Measurements from ENCODE around the gene RIC8A.
A peak's percentile ranks its signal among the peaks of the same experiment; 100 is the strongest.

RIC8A gene

DNA sequence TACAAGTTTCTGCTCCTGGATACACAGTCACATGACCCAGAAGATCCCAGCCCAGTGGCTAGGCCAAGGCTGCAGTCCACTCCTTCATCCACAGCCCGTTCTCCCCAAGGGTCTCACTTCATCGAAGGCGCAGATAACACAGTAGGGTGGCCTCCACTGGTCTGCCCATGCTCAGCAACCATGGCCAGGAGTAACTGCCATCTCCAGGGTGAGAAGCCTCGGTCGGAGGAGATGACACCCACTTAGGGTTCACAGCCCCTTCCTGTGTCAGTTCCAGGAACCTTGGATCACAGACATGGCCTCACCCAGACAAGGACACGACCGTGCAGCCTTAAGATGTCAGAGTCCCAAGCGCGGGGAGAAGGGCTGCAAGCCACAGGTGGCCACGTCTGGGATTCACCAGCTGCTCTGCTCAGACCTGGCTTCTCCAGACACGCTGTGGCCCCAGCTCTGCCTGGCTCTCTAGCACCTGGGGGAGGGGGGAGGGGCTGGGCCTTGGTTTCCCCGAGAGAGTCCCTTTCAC, 2.9 kb upstream of the RIC8A start:
- no peak for DNase-seq

DNA sequence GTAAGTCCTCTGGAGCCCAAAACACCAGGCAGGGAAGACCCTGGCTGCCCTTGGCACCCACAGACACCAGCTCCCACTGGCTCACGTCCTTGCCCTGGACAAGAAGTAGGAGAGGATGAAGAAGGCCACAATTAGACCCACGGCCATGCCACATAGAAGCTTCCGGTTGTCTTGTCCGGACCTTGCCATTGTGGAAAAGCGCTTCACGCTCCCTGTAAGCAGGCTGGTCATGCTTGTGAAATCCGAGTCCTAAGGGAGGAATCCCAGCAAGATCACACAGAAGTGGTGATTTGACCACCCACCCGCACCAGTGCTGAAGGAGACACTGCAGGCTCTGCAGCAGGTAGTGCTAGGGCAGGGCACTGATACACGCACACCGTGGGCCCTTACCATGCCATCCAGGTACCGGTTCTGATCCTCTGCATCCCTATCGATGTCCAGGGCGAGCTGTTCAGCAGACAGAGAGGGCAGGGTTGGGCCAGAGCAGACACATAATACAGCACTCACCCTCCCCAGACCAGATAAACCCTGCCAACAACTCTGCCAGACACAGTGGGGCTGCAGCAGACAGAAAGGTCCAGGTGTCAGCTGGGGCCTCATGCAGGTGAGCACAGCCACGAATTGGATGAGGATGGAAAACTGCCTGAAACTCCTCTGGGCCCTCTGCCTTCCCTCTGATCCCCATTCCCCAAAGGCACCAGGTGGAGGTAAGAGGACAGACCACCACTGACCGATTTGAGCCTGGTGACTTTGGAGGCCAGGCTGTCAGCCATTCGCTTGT, 2.1 kb upstream of the RIC8A start:
- no peak for DNase-seq

GRCh38 chr11:206002-206384, 1.5 kb upstream of the RIC8A start:
- DNase-seq = no peak

DNA sequence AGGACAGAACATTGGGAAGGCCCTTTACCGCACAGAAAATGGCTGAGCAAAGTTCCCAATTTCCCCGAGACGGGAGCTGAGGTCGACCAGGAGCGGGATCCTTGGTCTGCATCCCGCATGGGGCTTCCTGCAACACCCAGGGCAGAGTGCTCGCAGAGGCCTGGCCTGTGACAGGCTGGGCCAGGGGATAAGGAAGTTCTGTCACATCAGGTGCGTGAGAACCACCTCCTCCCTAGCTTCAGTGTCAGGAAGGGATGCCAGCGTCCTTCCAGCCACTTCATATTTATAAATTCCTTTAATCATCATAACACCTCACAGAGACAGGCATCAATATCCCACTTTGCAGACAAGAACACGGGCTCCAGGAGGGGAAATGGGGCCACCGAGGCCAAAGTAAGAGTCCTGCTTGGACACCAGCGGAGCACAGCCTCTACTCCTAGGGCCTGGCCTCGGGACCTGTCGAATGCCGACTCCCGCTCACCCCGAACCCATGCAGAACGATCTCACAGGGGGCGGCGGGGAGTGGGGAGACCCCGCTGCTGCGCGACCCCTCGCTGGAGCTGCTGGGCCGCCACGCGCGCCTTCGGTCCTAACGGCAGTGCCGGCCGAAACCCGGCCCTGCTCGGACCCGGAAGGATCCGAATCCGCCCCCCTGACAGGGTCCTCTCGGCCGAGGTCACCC, 841 bp upstream of the RIC8A start:
- DNase-seq = no peak

DNA sequence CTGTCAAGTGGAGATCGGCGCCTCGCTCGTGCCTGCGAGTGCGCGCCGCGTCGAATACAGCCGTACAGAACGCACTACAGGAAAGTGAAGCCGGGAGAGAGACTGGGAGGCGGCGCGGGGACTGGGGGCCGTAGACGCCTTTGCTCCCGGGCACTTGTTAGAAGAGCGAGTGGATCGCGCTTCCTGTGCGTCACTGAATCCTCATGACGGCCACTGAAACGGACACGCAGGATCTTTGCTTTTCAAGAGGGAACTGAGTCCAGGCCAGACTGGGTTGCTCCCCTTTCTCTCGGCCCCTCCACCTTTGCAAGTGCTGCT, 314 bp downstream of the RIC8A start:
- DNase-seq = no peak

DNA sequence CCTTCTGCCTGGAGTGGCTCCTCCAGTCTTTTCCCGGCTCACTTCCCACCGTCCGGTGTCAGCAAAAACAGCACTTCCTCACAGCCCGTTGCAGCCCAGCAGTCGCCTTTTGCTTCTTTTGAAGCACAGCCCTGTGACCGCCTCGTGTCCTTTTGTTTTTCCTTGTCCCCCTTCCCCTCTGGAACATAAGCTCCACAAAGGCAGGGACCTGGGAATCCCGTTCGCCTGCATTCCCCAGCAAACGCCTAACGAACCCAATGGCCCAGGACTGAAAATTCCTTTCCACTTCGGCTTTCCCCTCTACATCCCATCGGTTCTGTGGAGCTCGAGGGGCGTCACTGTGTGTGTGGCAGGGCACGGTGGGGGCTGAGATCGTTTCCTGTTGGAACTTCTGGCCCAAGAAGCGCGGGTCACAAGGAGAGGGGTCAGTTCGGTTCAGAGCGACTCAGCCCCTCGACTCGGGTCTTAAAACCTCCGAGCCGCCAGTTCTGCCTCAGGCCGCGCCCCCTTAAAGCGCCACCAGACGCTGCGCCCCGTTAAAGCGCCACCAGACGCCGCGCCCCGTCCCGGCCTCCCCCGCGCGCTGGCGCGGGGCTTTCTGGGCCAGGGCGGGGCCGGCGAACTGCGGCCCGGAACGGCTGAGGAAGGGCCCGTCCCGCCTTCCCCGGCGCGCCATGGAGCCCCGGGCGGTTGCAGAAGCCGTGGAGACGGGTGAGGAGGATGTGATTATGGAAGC, 841 bp downstream of the RIC8A start:
- peak; percentile 43 for DNase-seq

GRCh38 chr11:208917-209260, 1.4 kb downstream of the RIC8A start:
- no peak for DNase-seq

GRCh38 chr11:209275-210121, 2.0 kb downstream of the RIC8A start:
- no peak for DNase-seq

- DNase-seq = peak; percentile 69
Measured at GRCh38 chr11:210122-210802, 2.8 kb downstream of the RIC8A start.

- no peak for DNase-seq
Measured at GRCh38 chr11:210803-211180, 3.3 kb downstream of the RIC8A start.

DNA sequence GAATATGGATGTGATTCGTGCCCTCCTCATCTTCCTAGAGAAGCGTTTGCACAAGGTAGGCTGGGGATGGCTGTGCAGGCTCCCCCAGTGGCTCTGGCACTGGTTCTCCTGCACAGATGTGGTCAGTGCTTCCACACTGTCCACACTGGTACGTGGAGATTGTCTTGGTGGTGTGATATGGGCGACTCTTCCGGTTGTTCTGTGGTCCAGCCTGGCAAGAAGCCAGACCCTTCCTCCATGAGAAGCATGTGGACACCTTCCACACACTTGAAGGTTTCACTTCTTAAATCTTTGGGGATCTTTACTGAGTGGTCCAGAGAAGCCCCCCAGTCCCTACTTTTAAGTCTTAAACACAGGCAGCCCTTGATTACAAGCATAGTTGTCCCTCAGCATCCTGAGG, 3.8 kb downstream of the RIC8A start:
- DNase-seq = no peak

- no peak for DNase-seq
Measured at GRCh38 chr11:211741-212140, 4.2 kb downstream of the RIC8A start.

DNA sequence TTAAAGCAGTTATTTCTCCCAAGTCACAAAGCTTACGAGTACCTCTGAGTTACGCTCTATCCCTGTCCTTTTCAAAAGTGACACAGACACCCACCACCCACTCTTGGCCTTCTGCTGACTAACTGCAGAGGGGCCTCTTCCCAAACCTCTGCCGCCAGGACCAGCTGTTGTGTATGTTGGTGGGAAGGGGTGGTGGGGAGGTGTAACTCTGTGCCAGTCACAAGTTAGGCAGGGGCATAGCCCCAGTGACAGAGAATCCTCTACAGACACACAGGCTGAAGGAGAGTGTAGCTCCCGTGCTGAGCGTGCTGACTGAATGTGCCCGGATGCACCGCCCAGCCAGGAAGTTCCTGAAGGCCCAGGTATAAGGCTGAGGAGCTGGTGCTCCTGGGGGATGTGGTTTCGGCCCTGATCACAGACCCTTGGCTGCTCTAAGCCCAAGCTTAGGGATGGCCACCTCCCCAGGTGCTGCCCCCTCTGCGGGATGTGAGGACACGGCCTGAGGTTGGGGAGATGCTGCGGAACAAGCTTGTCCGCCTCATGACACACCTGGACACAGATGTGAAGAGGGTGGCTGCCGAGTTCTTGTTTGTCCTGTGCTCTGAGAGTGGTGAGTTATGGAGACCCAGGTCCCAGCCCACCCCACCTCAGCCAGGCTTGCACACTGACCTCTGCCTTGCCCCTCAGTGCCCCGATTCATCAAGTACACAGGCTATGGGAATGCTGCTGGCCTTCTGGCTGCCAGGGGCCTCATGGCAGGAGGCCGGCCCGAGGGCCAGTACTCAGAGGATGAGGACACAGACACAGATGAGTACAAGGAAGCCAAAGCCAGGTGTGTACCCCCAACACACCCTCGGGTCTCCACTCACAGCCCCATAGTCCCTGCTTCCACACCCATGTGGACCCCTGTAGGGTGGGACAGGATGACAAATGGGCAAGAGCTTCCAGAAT, 4.9 kb downstream of the RIC8A start:
- no peak for DNase-seq

DNA sequence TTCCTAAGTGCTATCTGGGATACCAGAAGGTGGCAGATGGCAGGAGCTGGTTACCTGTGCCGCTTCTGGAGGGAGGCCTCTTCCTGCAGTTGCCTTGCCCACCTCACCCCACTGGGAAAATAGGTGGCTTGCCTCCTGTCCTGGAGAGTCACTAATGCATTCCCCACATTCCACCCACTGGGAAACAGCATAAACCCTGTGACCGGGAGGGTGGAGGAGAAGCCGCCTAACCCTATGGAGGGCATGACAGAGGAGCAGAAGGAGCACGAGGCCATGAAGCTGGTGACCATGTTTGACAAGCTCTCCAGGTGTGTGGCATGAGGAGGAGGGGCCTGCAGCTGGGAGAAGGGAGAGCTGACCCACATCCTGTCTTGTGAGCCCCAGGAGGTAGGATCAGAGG, 5.6 kb downstream of the RIC8A start:
- no peak for DNase-seq

- no peak for DNase-seq
Measured at GRCh38 chr11:214083-214482, 6.6 kb downstream of the RIC8A start.

DNA sequence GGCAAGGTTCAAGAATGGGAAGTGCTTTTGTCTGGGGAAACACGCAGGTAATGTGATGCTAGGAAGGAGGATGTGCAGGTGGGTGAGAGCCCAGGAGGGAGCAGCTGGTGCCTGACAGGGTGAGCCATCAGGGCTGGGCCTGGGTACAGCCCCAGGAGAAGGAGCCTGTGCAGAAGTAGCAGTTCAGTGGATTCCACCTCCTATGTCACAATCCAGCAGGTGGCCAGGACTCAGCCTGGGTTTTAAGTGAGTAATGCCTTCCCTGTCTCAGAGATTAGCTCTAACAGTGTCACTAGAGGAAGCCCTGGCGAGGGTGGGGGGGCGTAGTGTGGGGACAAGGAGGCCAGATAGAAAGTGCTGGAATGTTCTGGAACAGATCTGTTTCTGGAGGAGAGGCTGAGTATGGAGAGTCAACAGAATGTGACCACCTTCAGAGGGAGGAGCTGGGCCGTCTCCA, 8.1 kb downstream of the RIC8A start:
- no peak for DNase-seq

GRCh38 chr11:216081-216974, 8.8 kb downstream of the RIC8A start:
- DNase-seq = no peak

GRCh38 chr11:217704-218103, 10.2 kb downstream of the RIC8A start:
- DNase-seq = no peak

DNA sequence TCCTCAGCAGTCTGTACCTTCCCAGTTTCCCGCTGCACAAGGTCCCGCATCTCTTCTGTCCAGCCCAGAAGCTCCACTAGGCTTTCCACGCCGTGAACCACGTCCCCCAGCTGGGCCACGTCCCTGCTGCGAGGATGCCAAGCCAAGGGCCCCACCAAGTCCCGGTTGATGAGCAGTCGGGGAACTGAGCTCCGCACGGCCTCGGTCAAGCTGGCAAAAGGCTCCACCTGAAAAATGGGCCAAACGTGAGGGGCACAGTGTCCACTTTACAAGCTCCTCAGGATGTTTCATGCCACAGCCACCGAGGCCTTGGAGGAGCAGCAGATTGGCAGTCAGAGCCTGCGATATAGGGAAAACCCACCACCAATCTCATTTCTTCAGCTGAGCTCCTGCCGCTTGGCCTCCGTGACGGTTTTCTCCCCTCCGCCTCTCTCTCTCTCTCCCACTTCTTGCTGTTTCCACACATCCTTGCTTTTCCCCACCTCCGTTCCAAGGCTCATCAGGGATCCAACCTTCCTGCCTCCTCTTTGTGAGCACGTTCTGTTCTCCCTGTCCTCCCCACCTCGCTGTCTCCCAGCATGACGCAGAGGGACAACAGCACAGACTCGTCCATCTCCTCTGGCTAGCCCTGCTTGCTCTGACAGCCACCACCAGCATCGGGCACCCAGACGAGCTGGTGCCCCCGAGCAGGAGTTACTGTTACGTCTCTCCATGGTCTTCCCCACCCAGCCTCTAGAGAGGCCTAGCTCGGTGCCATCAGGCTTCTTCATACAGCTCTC, 11.5 kb downstream of the RIC8A start:
- DNase-seq = no peak

Measured in kidney glomerular epithelial cell (primary cell).